NOMO-1 (cell line): ENCODE results near the gene FRMD4A.
"Not testable (repeated sequence)": the region's sequence is repeated elsewhere in the genome, so short reads cannot be mapped to it uniquely, and the experiment has no call there.

Source experiments
- DNase-seq, 2 experiments: peaks; one replicate each; lab custom pipeline; 2025; ENCODE audit not compliant: unreplicated experiment in 2 of 2; lab: John Stamatoyannopoulos, UW

The FRMD4A gene

DNA sequence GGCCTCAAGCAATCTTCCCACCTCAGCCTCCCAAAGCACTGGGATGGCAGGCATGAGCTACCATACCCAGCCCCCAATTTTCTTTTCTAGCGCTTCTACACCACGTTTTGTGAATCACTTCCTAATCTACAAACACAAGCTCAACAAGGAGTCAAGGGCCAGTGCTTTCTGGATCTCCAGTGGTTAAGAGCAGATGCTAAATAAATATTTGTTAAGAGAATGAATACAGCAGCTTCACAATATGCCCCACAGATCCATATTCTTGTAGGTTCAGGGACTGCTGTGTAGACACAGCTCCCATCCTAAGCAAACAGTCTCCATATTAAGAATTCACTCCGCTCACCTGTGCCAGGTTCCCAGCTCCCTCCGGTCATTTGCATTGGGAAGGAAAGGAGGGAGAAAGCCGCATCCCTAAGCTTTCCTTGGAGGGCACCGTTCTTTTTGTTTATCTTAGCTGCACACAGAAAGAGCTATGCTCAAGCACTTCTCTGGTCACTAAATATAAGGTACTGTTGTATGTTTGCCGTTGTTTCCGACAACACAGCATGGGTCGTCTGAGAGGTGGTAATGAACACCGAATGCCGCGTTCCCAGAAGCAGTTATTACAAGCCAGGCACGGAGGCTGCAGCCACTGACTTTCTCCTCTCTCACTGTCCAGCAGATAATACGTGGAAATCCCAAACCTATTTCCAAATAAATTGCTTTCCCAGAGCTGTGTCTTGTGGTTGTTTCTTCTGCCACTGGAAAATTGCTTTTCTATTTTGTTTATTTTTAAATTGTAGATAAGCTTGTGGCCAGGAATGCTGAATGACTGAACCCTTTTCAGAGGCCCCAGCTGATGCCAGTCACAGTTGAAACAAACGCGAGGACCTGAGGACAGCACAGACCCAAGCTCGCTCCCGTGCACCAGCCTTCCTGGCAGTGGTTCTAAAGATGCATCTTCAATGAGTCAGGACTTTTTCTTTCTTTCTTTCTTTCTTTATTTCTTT is 526.9 kb downstream of the FRMD4A start:
- DNase-seq: no peak

GRCh38 chr10:13801907-13802288 is 528.8 kb downstream of the FRMD4A start:
- no peak for DNase-seq

- no peak for DNase-seq
These were observed 529.4 kb downstream of the FRMD4A start for GRCh38 chr10:13801156-13801906.

- DNase-seq: no peak
These were observed 533.6 kb downstream of the FRMD4A start for GRCh38 chr10:13797164-13797563.

- DNase-seq: no peak
These were observed 534.8 kb downstream of the FRMD4A start for GRCh38 chr10:13795653-13796555.

DNA sequence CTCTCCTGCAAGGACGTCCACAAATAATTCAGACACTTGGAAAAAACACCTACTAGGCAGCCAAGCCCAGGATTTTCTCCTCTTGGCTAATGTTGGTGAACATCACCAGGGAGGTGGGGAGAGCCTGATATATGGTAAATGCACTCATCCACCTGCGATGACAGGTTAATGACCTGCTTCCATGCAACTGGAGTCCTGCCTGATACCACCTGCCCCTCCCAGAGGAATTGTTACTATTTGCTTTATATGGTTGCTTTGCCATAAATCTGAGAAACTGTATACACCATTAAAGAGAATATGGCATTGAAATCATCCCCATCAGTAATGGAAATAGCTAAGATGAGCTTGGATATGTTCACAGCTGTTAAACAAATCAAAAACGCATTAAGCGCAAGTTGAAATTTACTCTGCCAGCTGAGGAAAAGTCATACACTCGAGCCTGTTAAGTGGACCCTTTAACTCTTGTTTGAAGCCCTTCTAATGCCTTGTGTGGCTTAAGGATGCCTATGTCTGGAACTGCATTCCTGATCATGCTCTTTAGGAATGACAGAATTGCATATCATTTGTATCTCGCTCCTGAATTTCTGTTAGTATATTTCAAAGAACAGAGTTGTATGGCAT is 535.6 kb downstream of the FRMD4A start:
- DNase-seq: no peak

DNA sequence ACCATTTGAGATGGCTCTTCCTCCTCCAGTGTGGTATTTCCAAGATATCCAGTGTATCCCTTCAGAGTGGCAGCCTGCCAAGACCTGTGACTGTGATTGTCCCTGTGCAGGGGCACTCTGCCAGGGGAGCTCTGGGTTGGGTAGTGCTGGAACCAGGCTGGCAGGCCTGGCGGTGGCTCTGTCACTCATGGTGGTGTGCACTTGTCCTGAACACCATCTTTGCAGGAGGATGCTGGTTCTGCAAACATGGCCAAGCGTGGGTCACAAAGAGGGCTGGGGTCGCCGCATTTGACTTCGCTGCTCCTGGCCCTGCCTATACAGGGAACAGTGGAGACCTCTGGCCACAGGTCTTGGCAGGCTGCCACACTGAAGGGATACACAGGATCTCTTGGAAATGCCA is 538.7 kb downstream of the FRMD4A start:
- DNase-seq: no peak

- no peak for DNase-seq
These were observed 539.2 kb downstream of the FRMD4A start for GRCh38 chr10:13791483-13791882.

DNA sequence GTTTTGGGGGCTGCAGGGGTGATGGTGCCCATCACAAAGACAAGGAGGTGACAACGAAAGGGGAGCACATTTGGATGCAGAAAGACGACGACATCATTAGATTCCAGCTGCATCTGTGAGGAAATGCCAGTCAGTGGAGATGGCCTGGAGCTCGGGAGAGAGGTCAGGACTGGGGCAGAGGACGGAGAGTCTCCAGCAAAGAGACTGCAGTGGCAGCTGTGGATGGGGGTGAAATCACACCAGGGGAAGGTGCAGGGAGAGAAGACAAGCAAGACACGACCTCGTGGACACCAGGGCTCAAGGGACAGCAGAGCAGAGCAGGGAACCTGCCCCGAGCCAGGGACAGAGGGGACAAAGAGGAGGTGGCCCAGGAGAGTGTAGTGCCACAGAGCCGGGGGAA is 540.5 kb downstream of the FRMD4A start:
- no peak for DNase-seq

DNA sequence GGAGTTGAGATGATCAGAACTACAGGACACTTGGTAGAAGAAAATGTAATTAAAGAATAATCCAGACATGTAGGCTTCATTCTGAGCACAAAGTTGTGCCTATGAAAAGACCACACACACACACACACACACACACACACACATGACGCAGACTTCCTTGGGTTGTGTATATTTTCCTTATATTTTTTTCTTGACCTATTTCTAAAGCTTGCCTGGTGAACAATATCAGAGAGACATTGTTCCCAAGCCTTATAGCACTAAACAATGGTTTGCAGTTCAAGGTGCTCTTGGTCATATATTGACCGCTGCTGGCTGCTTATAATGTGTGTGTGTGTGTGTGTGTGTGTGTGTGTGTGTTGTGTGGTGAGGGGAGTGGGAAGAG is 541.3 kb downstream of the FRMD4A start:
- no peak for DNase-seq

DNA sequence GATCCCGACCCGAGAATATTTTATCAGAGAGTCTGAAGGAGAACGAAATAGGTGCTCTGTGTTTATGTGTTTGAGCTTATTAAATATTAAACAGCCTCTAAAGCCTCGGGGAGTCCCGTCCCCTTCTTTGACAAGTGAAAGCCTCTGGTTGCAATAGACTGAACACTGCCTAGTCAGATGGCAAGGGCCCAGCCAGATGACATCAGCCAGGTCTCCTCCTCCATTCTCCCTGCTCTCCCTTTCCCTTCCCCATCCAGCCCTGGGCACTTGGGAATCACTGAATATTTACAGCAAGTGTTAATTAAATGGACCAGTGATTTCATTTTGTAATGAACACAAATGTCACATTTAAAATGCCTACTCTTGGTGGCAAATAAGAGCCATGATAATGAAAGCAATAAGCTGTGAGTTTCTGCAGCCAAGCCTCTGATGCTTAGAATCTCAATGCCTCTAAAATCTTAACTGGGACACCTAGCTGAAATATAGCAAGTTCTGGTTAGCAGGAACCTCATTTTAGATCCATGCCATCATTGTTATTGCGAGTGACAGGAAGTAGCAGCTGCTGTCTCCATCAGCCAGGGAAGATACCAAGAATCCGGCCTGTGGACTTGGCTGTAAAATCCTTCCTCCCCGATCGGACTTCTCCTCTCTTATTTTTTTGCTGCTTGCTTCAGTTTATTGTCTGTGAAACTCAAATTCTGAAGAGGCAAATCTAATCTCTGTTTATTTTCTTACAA is 541.8 kb downstream of the FRMD4A start:
- no peak for DNase-seq

GRCh38 chr10:13788320-13788600 is 542.5 kb downstream of the FRMD4A start:
- no peak for DNase-seq

- no peak for DNase-seq
These were observed 543.7 kb downstream of the FRMD4A start for GRCh38 chr10:13787015-13787421.

GRCh38 chr10:13784067-13784466 is 546.7 kb downstream of the FRMD4A start:
- DNase-seq: peak; percentile 27 to 37

- no peak for DNase-seq
These were observed 551.0 kb downstream of the FRMD4A start for GRCh38 chr10:13779748-13780147.

GRCh38 chr10:13778693-13778960 is 552.1 kb downstream of the FRMD4A start:
- not testable (repeated sequence) for DNase-seq

- peak; percentile 18 to 74 for DNase-seq
These were observed 553.8 kb downstream of the FRMD4A start for GRCh38 chr10:13776861-13777311.

GRCh38 chr10:13775786-13776775 is 554.6 kb downstream of the FRMD4A start:
- no peak for DNase-seq
